CD8-positive, alpha-beta memory T cell (primary cell): ENCODE data around the gene ASTL. TPM values are rescaled to one million over a fixed set of nuclear protein-coding genes. Genes with fewer than 3 reads are reported as not detected.

Experiments used
- CTCF ChIA-PET: fragments of 350-600 bp; sonication (Branson Sonifier 250); formaldehyde crosslinking; loops from one replicate; lab custom pipeline; 2021; ENCODE audit warnings: antibody characterized with exemption; lab: Charles Lee
- POLR2A ChIA-PET: fragments of 350-600 bp; sonication (Branson Sonifier 250); formaldehyde crosslinking; loops from one replicate; lab custom pipeline; 2021; ENCODE audit warnings: antibody characterized with exemption; lab: Charles Lee
- DNase-seq, 5 donors: peaks; one replicate each; pipeline versions ENCODE4 v3.0.0 to v3.0.0-alpha.2; 2020 to 2022; ENCODE audit warnings: mixed read lengths in 1 of 5
- H3K27ac ChIP-seq: one replicate; pipeline ENCODE4 v1.7.0; 2013; ENCODE audit warnings: low read depth, mild to moderate bottlenecking, low read length, moderate library complexity
- H3K27me3 ChIP-seq: 2 replicates; pipeline ENCODE4 v1.7.0; 2013; ENCODE audit warnings: low read length, mild to moderate bottlenecking; ENCODE audit not compliant: insufficient read depth, poor library complexity, severe bottlenecking
- H3K36me3 ChIP-seq: 2 replicates; pipeline ENCODE4 v1.7.0; 2013; ENCODE audit warnings: mild to moderate bottlenecking, low read length, moderate library complexity; ENCODE audit not compliant: insufficient read depth
- H3K4me1 ChIP-seq: 2 replicates; pipeline ENCODE4 v1.7.0; 2013; ENCODE audit warnings: mild to moderate bottlenecking, low read length, moderate library complexity; ENCODE audit not compliant: insufficient read depth
- H3K4me3 ChIP-seq: 2 replicates; pipeline ENCODE4 v1.7.0; 2013; ENCODE audit warnings: mild to moderate bottlenecking, low read length
- H3K9me3 ChIP-seq: 2 replicates; pipeline ENCODE4 v1.7.0; 2013; ENCODE audit warnings: mild to moderate bottlenecking, low read length
- H3K27ac Mint-ChIP-seq, 8 donors: one replicate each; pipeline ENCODE4 v1.8.0; 2020 to 2021; ENCODE audit warnings: mixed read lengths in 8 of 8, mild to moderate bottlenecking in 6 of 8, inconsistent platforms in 3 of 8, moderate library complexity in 3 of 8
- H3K27me3 Mint-ChIP-seq, 2 donors: one replicate each; pipeline ENCODE4 v1.8.0; 2020 to 2021; ENCODE audit warnings: mixed read lengths in 2 of 2, mild to moderate bottlenecking in 1 of 2, moderate library complexity in 1 of 2
- H3K36me3 Mint-ChIP-seq, 3 donors: one replicate each; pipeline ENCODE4 v1.8.0; 2020 to 2021; ENCODE audit warnings: mixed read lengths in 3 of 3, inconsistent platforms in 1 of 3, mild to moderate bottlenecking in 1 of 3
- H3K4me1 Mint-ChIP-seq, 3 donors: one replicate each; pipeline ENCODE4 v1.8.0; 2020 to 2021; ENCODE audit warnings: mixed read lengths in 3 of 3, inconsistent platforms in 1 of 3, mild to moderate bottlenecking in 1 of 3
- H3K4me3 Mint-ChIP-seq, 7 donors: one replicate each; pipeline ENCODE4 v1.8.0; 2020 to 2021; ENCODE audit warnings: mixed read lengths in 7 of 7, mild to moderate bottlenecking in 6 of 7, moderate library complexity in 4 of 7, inconsistent platforms in 2 of 7
- H3K9me3 Mint-ChIP-seq, 5 donors: one replicate each; pipeline ENCODE4 v1.8.0; 2020 to 2022; ENCODE audit warnings: mixed read lengths in 5 of 5, mild to moderate bottlenecking in 3 of 5, moderate library complexity in 2 of 5, inconsistent platforms in 1 of 5
- polyA plus RNA-seq: library from polyadenylated mRNA; unstranded; fragments of 300-500 nt; fragmentation: Illumina TruSeq; gene quantifications from one replicate; pipeline ENCODE4 v1.2.3, GENCODE V29; 2021
- total RNA-seq, 2 experiments: library from RNA; stranded (reverse); gene quantifications; one replicate each; pipeline ENCODE4 v1.2.3, GENCODE V29; 2021

The ASTL gene
- total and polyA plus RNA-seq, 3 experiments from 2014 or later, result 0.49 to 18.0 (median 16.2) TPM

DNA sequence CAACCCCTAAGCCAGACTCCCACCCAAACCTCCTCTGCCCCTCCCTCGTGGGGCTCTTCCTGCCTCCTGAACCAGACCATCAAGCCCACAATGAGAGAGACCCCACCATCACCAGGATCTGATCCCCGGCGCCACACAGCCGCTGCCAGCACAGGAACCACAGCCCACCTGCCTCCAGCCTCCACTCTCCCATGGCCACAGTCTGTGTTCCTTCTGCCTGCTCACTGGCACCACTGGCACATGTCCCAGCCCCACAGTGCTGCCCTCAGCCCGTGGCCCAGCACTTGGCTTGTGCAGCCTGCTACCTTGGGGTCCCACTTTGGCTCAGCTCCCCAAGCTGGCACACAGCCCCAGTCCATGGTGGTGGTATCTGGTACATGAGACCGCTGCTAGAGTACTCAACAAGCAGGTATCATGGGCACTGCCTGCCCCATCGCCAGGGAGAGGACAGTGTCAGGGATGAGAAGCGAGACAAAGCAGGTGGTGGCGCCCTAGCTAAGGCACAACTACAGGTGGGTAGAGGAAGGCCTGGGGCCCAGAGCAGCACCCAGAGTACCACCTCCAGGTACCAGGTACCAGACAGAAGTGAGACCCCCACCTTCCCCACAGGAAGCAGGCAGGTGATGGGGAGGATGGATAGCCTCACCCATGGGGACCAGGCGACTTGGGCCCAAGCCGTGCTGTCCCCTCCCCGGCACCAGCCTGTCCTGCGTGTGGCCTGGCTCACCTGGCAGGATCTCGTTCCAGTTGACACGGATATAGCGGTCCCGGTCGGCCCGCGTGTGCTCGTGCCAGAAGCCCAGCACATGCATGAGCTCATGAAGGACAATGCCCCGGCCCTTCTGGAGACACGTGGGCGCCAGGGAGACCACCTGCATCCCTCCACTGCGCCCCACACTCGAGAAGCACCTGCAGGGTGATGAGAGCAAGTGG lies 6.2 kb downstream of the ASTL start:
- H3K9me3 Mint-ChIP-seq, result no peaks in the 10 kb centered on the region
- Histone ChIP-seq H3K4me1 (no peaks in the 10 kb centered on the region), H3K4me3 (no peak overlapping the region), H3K27me3 (no peaks in the 10 kb centered on the region), H3K36me3 (no peaks in the 10 kb centered on the region), H3K27ac (no peak overlapping the region), H3K9me3 (no peaks in the 10 kb centered on the region)
- H3K27ac Mint-ChIP-seq, result peak overlapping the region in 7 of 8 donors; percentile 62 to 93 (median 78)
- ChIA-PET CTCF (interaction anchor here (1.0 to 3.1 kb wide), 3 partner anchors 10 to 43 kb away, joined by 3 to 14 read pairs (median 9); no protein-coding TSS in a partner anchor), POLR2A (interaction anchor here (1.2 kb wide), 1 partner anchor 15 kb away, joined by 3 read pairs; the partner anchor contains the start of gene ADRA2B)
- H3K27me3 Mint-ChIP-seq, result peaks cover 0 to 3% of the 10 kb centered on the region in 2 donors
- H3K4me1 Mint-ChIP-seq, result peaks cover 16 to 55% (median 22%) of the 10 kb centered on the region in 3 donors
- peaks cover 5 to 92% (median 9%) of the 10 kb centered on the region in 3 donors for H3K36me3 Mint-ChIP-seq
- peak overlapping the region in 3 of 7 donors; percentile 33 to 64 (median 53) for H3K4me3 Mint-ChIP-seq
- peak in 1 of 5 donors; percentile 24 for DNase-seq

DNA sequence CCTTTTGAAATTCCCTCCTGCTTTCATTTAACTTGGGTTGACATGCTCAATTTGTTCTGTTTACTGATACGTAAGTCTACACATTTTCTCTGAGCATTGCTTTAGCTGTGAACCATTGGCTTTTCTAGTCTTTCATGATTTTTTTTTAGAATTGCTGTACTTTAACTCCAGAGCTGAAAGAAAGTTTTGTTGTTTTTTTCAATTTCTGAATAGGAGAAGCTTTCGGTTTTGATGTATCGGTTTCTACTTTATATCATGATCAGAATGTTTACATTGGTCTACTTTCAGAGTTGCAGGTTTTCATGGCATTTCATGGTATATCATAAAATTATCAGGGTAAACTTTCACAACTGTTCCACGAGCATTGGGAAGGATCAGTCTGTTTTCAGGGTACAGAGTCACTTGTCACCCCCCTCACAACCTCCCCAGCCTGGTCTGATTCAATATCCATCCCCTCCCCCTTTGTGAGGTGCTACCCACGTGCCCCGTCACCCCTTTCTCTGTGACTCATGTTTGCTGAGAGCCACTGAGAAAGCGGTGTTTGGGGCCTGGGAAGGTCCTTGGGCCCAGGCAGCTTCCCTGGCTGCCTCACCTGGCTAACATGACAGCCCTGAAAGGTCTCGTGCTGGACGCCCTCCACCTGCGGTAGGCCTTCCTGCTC lies 7.0 kb downstream of the ASTL start:
- H3K4me1 Mint-ChIP-seq, result peaks cover 16 to 52% (median 22%) of the 10 kb centered on the region in 3 donors
- peaks cover 0 to 3% of the 10 kb centered on the region in 2 donors for H3K27me3 Mint-ChIP-seq
- Histone ChIP-seq H3K27me3 (no peaks in the 10 kb centered on the region), H3K9me3 (no peaks in the 10 kb centered on the region), H3K4me3 (no peak overlapping the region), H3K4me1 (no peaks in the 10 kb centered on the region), H3K27ac (no peak overlapping the region), H3K36me3 (no peaks in the 10 kb centered on the region)
- H3K4me3 Mint-ChIP-seq, result peak overlapping the region in 4 of 7 donors; percentile 6 to 64 (median 43)
- DNase-seq, result peak in 2 of 5 donors; percentile 40 to 66
- peak overlapping the region; percentile 62 to 93 (median 76) for H3K27ac Mint-ChIP-seq
- H3K9me3 Mint-ChIP-seq, result no peaks in the 10 kb centered on the region
- ChIA-PET CTCF (interaction anchor here (1.0 to 3.1 kb wide), 5 partner anchors 8 to 43 kb away, joined by 3 to 14 read pairs (median 9); partner anchors contain the start of genes ADRA2B and ASTL), POLR2A (no interaction called here)
- peaks cover 9 to 90% (median 13%) of the 10 kb centered on the region in 3 donors for H3K36me3 Mint-ChIP-seq

DNA sequence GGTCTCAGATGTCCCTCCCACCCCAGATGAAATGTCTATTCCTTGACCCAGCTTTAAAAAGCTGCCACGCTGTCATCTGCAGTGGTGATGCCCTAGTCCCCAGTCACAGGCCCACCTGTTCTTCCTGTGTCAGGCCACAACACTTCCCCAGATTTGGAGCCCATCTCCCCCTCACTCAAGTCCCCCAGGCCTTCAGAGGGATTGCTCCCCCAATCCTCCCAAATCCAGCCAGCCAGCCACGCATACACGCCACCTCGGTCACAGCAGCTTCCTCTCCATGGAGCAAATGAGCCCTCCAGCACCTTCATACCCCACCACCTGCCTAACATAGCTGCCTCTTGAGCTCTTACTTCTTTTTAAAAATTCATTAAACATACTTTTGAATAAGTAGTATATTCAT lies 7.8 kb downstream of the ASTL start:
- H3K27ac Mint-ChIP-seq, result peak overlapping the region in 7 of 8 donors; percentile 57 to 93 (median 78)

DNA sequence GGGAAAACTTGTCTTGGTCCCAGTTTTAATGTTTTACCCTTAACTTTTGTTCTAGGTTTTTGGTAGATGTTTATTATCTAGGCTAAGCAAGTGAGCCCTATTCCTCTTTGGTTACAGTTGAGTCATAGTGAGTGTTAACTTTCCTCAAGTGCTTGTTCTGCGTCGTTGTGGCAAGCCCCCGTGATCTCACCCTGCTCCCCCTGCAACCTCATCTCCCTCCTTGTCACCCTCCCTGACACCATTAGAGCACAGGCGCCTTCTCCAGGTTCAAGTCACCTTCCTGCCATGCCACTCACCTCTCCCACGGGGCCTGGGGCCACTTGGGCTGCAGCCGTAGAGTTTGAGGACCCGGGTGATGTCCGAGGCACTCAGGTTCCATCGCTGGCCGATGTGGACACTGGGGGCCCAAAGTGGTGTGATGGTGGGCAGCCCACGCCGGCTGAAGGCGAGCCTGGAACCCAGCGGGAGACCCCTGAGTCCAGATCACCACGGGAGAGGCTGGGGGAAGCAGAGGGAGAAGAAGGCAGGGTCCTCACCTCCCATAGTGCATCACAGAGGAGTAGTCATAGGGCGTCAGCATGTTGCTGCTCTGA lies 8.7 kb downstream of the ASTL start:
- H3K4me1 ChIP-seq, result no peaks in the 10 kb centered on the region
- no peaks in the 10 kb centered on the region for H3K36me3 ChIP-seq
- H3K27me3 ChIP-seq, result no peaks in the 10 kb centered on the region
- peak in 1 of 5 donors; percentile 7 for DNase-seq
- ChIA-PET POLR2A (interaction anchor here (0.6 kb wide), 1 partner anchor 118 kb away, joined by 3 read pairs; no protein-coding TSS in a partner anchor), CTCF (interaction anchor here (0.8 to 3.1 kb wide), 5 partner anchors 9 to 45 kb away, joined by 3 to 14 read pairs (median 7); partner anchors contain the start of genes ADRA2B and ASTL)
- Mint-ChIP-seq H3K27ac (peak overlapping the region in 7 of 8 donors; percentile 7 to 92 (median 61)), H3K4me3 (peak overlapping the region in 2 of 7 donors; percentile 1 to 36), H3K4me1 (peaks cover 16 to 45% (median 22%) of the 10 kb centered on the region in 3 donors), H3K36me3 (peaks cover 20 to 90% (median 24%) of the 10 kb centered on the region in 3 donors), H3K27me3 (peaks cover 0 to 3% of the 10 kb centered on the region in 2 donors), H3K9me3 (no peaks in the 10 kb centered on the region)
- no peaks in the 10 kb centered on the region for H3K9me3 ChIP-seq
- H3K27ac ChIP-seq, result no peak overlapping the region
- no peak overlapping the region for H3K4me3 ChIP-seq

More for the DNA sequence above, 7.8 kb downstream of the ASTL start:
- Mint-ChIP-seq H3K4me1 (peaks cover 16 to 51% (median 22%) of the 10 kb centered on the region in 3 donors), H3K36me3 (peaks cover 15 to 90% (median 18%) of the 10 kb centered on the region in 3 donors), H3K27me3 (peaks cover 0 to 3% of the 10 kb centered on the region in 2 donors), H3K4me3 (peak overlapping the region in 3 of 7 donors; percentile 37 to 65 (median 44)), H3K9me3 (no peaks in the 10 kb centered on the region)
- Histone ChIP-seq H3K27ac (no peak overlapping the region), H3K27me3 (no peaks in the 10 kb centered on the region), H3K9me3 (no peaks in the 10 kb centered on the region), H3K4me1 (no peaks in the 10 kb centered on the region), H3K36me3 (no peaks in the 10 kb centered on the region), H3K4me3 (no peak overlapping the region)
- CTCF ChIA-PET, result interaction anchor here (0.8 to 3.1 kb wide), 5 partner anchors 8 to 44 kb away, joined by 3 to 14 read pairs (median 9); partner anchors contain the start of genes ADRA2B and ASTL
- DNase-seq, result peak in 1 of 5 donors; percentile 18
- POLR2A ChIA-PET, result interaction anchor here (0.6 kb wide), 1 partner anchor 118 kb away, joined by 3 read pairs; no protein-coding TSS in a partner anchor

DNA sequence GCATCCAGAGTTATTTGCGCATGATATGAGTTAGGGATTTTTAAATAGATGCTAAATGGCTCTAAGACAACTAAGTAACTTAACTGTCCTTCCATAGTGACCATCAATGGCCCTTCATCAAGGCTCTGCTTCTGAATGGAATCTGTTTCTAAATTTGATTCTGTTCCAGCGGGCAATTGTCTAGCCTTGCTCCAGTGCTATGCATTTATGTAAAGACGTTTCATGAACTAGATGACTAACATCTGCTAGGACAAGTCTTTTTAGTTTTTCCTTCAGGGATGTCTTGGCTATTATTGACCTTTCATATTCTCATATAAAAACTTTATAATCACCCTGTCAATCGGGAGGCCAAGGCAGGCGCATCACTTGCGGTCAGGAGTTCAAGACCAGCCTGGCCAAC lies 9.8 kb downstream of the ASTL start:
- Histone ChIP-seq H3K27ac (no peak overlapping the region), H3K4me3 (no peak overlapping the region), H3K9me3 (no peaks in the 10 kb centered on the region), H3K27me3 (no peaks in the 10 kb centered on the region), H3K36me3 (no peaks in the 10 kb centered on the region), H3K4me1 (no peaks in the 10 kb centered on the region)
- peaks cover 16 to 41% (median 22%) of the 10 kb centered on the region in 3 donors for H3K4me1 Mint-ChIP-seq
- H3K27ac Mint-ChIP-seq, result no peak overlapping the region
- CTCF ChIA-PET, result interaction anchor here (1.0 kb wide), 1 partner anchor 46 kb away, joined by 4 read pairs; no protein-coding TSS in a partner anchor
- POLR2A ChIA-PET, result no interaction called here
- DNase-seq, result no peak
- no peak overlapping the region for H3K4me3 Mint-ChIP-seq
- no peaks in the 10 kb centered on the region for H3K9me3 Mint-ChIP-seq
- peaks cover 0 to 3% of the 10 kb centered on the region in 2 donors for H3K27me3 Mint-ChIP-seq
- H3K36me3 Mint-ChIP-seq, result peaks cover 21 to 89% (median 25%) of the 10 kb centered on the region in 3 donors

DNA sequence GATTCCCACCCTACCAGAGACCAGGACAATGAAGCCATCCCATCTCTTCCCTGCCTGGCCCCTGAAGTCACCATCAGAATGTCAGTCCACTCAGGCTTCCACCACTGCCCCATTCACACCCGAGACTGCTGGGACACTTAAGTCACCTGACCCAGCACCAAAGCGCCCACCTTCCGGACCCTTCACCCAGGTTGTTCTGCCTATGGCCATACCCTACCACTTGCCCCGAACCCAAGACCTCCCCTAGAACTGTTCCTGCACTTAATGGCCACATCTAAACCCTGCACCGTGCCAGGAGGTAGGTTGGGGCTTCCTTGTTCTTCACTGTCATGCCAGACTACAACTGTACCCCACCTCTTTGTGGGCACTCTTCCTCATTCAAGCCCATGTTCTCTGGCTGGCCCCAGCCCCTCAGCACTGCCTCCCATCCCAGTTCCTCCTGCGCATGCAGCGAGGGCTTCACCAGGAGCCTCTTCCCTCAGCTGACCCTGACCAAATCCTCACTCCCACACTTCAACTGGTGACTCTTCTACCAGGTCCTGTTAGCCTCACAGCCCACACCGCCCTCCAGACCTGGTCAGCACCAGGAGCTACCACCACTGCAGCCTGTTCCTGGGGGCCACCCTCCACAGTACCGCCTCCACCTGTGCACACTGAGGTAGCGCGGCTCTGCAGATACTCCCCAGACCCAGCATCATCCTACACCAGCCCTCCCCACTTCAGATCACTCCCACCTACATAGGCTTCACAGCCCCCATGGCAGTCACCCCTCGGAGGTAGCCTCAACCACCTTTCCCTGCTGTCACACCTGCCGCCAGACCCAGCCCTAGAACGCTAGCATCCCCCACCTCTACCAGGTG lies 13.7 kb downstream of the ASTL start:
- Mint-ChIP-seq H3K27ac (peak overlapping the region in 2 of 8 donors; percentile 47 to 93), H3K4me3 (no peak overlapping the region), H3K4me1 (peaks cover 0 to 26% (median 0%) of the 10 kb centered on the region in 3 donors), H3K27me3 (peaks cover 13 to 15% of the 10 kb centered on the region in 2 donors), H3K36me3 (peaks cover 19 to 56% (median 25%) of the 10 kb centered on the region in 3 donors), H3K9me3 (no peaks in the 10 kb centered on the region)
- Histone ChIP-seq H3K9me3 (no peaks in the 10 kb centered on the region), H3K27ac (no peak overlapping the region), H3K36me3 (no peaks in the 10 kb centered on the region), H3K27me3 (no peaks in the 10 kb centered on the region), H3K4me1 (no peaks in the 10 kb centered on the region), H3K4me3 (no peak overlapping the region)
- ChIA-PET CTCF (interaction anchor here (1.2 to 2.1 kb wide), 2 partner anchors 14 to 50 kb away, joined by 3 to 7 read pairs; partner anchors contain the start of gene ASTL), POLR2A (no interaction called here)
- no peak for DNase-seq
